ENCODE results near the gene SLC13A3. TPM values are rescaled to one million over a fixed set of nuclear protein-coding genes. Genes with fewer than 3 reads are reported as not detected.

Gene SLC13A3
- total RNA-seq, 1 experiment from 2014 or later, result 17.5 TPM

- H2BK5ac ChIP-seq (ENCODE audit: insufficient read length, low read length), result no peak overlapping the region
- TF ChIP-seq CTCF (conservative IDR thresholded peaks at IDR 0.05), result no peak
- WGBS (ENCODE audit: extremely low coverage, insufficient read length, low lambda C conversion rate), result no CpG with 5 or more reads among the region's 5 CpGs
Measured at GRCh38 chr20:46569961-46570360, 81.3 kb downstream of the SLC13A3 start.

More at GRCh38 chr20:46569961-46570360, 81.3 kb downstream of the SLC13A3 start:
- Mint-ChIP-seq H3K9me3 (no peaks in the 10 kb centered on the region; a peak in 1 of 5 replicates), H3K4me3 (no peak overlapping the region), H3K27me3 (ENCODE audit: low read depth) (no peaks in the 10 kb centered on the region), H3K4me1 (peaks cover 17% of the 10 kb centered on the region in 2 experiments; a peak in 3 of 4 replicates), H3K27ac (no peak overlapping the region), H3K36me3 (ENCODE audit: insufficient read depth in 1 of 3, low read depth in 3 of 3) (peaks cover 6 to 10% (median 9%) of the 10 kb centered on the region in 3 experiments; a peak in 6 of 7 replicates)
- no peaks in the 10 kb centered on the region for H3K4me1 ChIP-seq (ENCODE audit: insufficient read depth, low read length)
- no peak overlapping the region for H3K27ac ChIP-seq (ENCODE audit: insufficient read length, low read depth, low read length)
- H2BK15ac ChIP-seq (ENCODE audit: low read depth, low read length), result no peak overlapping the region
- no peak overlapping the region for H2BK12ac ChIP-seq (ENCODE audit: insufficient read length, low read depth, low read length)
- H2BK20ac ChIP-seq (ENCODE audit: low read depth, low read length, poor library complexity, severe bottlenecking), result no peak overlapping the region
- no peaks in the 10 kb centered on the region for H3K23me2 ChIP-seq (ENCODE audit: insufficient read length, low read depth, low read length, poor library complexity, severe bottlenecking)
- no peak overlapping the region for H3K56ac ChIP-seq (ENCODE audit: insufficient read length, low read depth, low read length)
- no peaks in the 10 kb centered on the region for H4K20me1 ChIP-seq (ENCODE audit: control insufficient read depth, insufficient read depth, insufficient read length)
- H3K4me2 ChIP-seq (ENCODE audit: insufficient read depth, insufficient read length, low read length), result no peak overlapping the region
- H4K8ac ChIP-seq (replicated peaks; ENCODE audit: insufficient read length, low read depth, low read length), result no peak overlapping the region
- no peak overlapping the region for H2AK5ac ChIP-seq (ENCODE audit: insufficient read length, low read length)
- no peak overlapping the region for H3K9ac ChIP-seq (ENCODE audit: extremely low read depth, insufficient read length, low read length)
- no peak overlapping the region for H2AFZ ChIP-seq (ENCODE audit: low read length)
- DNase-seq, result no peak
- H4K91ac ChIP-seq (ENCODE audit: insufficient read length, low read depth, low read length), result no peak overlapping the region
- H3K4ac ChIP-seq (ENCODE audit: low read depth, low read length), result no peak overlapping the region
- H3K79me2 ChIP-seq (ENCODE audit: insufficient read depth, low read length), result no peaks in the 10 kb centered on the region
- no peak overlapping the region for H3K14ac ChIP-seq (ENCODE audit: insufficient read depth, low read length)
- H3K23ac ChIP-seq (ENCODE audit: insufficient read length, low read depth, low read length), result no peak overlapping the region
- no peak overlapping the region for H3T11ph ChIP-seq (ENCODE audit: low read length)
- H3K27me3 ChIP-seq (ENCODE audit: insufficient read depth, low read length), result no peaks in the 10 kb centered on the region
- no peaks in the 10 kb centered on the region for H3K9me3 ChIP-seq (ENCODE audit: control insufficient read depth, low read depth, low read length)
- no peak overlapping the region for H3K18ac ChIP-seq (ENCODE audit: insufficient read length, low read depth, low read length)
- H3K79me1 ChIP-seq (ENCODE audit: insufficient read depth, low read depth, low read length, poor library complexity, severe bottlenecking), result no peaks in the 10 kb centered on the region
- no peak overlapping the region for H2BK120ac ChIP-seq (ENCODE audit: low read depth, low read length, poor library complexity, severe bottlenecking)
- no peak overlapping the region for H4K5ac ChIP-seq (ENCODE audit: insufficient read length, low read depth, low read length)

Data from H9 (cell line).